Measurements from ENCODE around the gene OBSCN.

GRCh38 chr1:228281631-228282328 lies 73.9 kb downstream of the OBSCN start:
- no peak for TF ChIP-seq CTCF (IDR thresholded peaks at IDR 0.05; ENCODE audit: insufficient read depth, low read length)
- no peak for TF ChIP-seq REST (IDR thresholded peaks at IDR 0.05; ENCODE audit: insufficient replicate concordance, low read depth)
- no peak for TF ChIP-seq POLR2AphosphoS5 (IDR thresholded peaks at IDR 0.05; ENCODE audit: low read depth)
- TF ChIP-seq GABPA (IDR thresholded peaks at IDR 0.05; ENCODE audit: low read depth), result no peak
- no peak for TF ChIP-seq SPI1 (IDR thresholded peaks at IDR 0.05; ENCODE audit: borderline replicate concordance, low read depth)

Data from HL-60 (cell line).